Right lobe of liver (tissue), 6 donors: ENCODE data around the gene HTRA2. TPM values are rescaled to one million over a fixed set of nuclear protein-coding genes. Genes with fewer than 3 reads are reported as not detected.

Experiments used
- ATAC-seq, 4 donors: fragments of 200-7000 bp; cut with Tn5 transposase; one replicate each; pipeline ENCODE4 v1.9.1; 2020; ENCODE audit warnings: mild to moderate bottlenecking in 4 of 4, moderate library complexity in 4 of 4
- DNase-seq, 3 donors: peaks; one replicate each; pipeline ENCODE4 v3.0.0-alpha.2; 2020
- H3K27ac ChIP-seq, 3 donors: fragments of 200-600 bp; one replicate each; pipeline ENCODE4 v1.8.0; 2022
- H3K27me3 ChIP-seq, 2 donors: fragments of 200-600 bp; one replicate each; pipeline ENCODE4 v1.8.0; 2022
- H3K36me3 ChIP-seq, 4 donors: fragments of 200-600 bp; sonication (generic) in 1 of 4; one replicate each; pipeline versions ENCODE4 v1.5.1 to v1.8.0; 2017 to 2022; ENCODE audit warnings: control low read depth in 1 of 4
- H3K4me1 ChIP-seq, 4 donors: fragments of 200-600 bp; sonication (generic) in 1 of 4; one replicate each; pipeline versions ENCODE4 v1.5.1 to v1.8.0; 2017 to 2022; ENCODE audit warnings: control low read depth in 1 of 4
- H3K4me3 ChIP-seq, 3 donors: fragments of 200-600 bp; one replicate each; pipeline ENCODE4 v1.8.0; 2022
- H3K9me3 ChIP-seq, 4 donors: fragments of 200-600 bp; sonication (generic) in 1 of 4; one replicate each; pipeline versions ENCODE4 v1.5.1 to v1.8.0; 2017 to 2022; ENCODE audit warnings: control low read depth in 1 of 4
- CTCF ChIP-seq, 4 donors: fragments of 200-600 bp in 3 of 4; fragments of 450-650 bp in 1 of 4; IDR thresholded peaks; one replicate each; pipeline versions ENCODE4 v1.5.1 to v1.8.0; 2016 to 2022; ENCODE audit warnings: antibody characterized with exemption in 4 of 4, mild to moderate bottlenecking in 2 of 4
- POLR2A ChIP-seq: fragments of 450-650 bp; IDR thresholded peaks from one replicate; pipeline ENCODE4 v1.6.1; 2017; ENCODE audit warnings: antibody characterized with exemption, mild to moderate bottlenecking
- WGBS: methylation state at CpG from one replicate; pipeline ENCODE4 v1.1.6; 2018; ENCODE audit warnings: low coverage, low lambda C conversion rate; ENCODE audit not compliant: insufficient coverage; ENCODE audit errors: missing lambda C conversion rate; 5-methylcytosine and 5-hydroxymethylcytosine counted together
- intact Hi-C, 2 donors: fragments of 100-400 bp; cut with DNase I; formaldehyde crosslinking; loops; one replicate each; pipeline versions ENCODE4 v1.11.2 to v1.14.1; 2022
- total RNA-seq, 6 experiments: library from RNA; depleted of rRNA in 2 of 6; stranded (reverse); fragments of >200 nt in 2 of 6; fragmentation: NEBNext Ultra II Directional in 3 of 6; extraction: Animal tissue kit (Norgen Biotek cat#: 25700) in 3 of 6; gene quantifications; one replicate each; pipeline versions ENCODE4 v1.1.0 to v1.2.4, GENCODE V29; 2016 to 2023
- donor health status: DM: no; HTN: yes; CAD: no.
- donor health status: DM: no; HTN: no; CAD: no.
- donor health status: DM: no; HTN: no; CAD: no.
- donor health status: DM: no; HTN: yes; CAD: no.
- donor health status: DM: no; HTN: yes; CAD: no.

Gene HTRA2
- total RNA-seq, 6 experiments from 2014 or later: 12.3 to 20.3 (median 15.2) TPM

GRCh38 chr2:74512744-74513604, 16.8 kb upstream of the HTRA2 start:
- peaks cover 6 to 52% of the 10 kb centered on the region in 2 donors for H3K27me3 ChIP-seq

DNA sequence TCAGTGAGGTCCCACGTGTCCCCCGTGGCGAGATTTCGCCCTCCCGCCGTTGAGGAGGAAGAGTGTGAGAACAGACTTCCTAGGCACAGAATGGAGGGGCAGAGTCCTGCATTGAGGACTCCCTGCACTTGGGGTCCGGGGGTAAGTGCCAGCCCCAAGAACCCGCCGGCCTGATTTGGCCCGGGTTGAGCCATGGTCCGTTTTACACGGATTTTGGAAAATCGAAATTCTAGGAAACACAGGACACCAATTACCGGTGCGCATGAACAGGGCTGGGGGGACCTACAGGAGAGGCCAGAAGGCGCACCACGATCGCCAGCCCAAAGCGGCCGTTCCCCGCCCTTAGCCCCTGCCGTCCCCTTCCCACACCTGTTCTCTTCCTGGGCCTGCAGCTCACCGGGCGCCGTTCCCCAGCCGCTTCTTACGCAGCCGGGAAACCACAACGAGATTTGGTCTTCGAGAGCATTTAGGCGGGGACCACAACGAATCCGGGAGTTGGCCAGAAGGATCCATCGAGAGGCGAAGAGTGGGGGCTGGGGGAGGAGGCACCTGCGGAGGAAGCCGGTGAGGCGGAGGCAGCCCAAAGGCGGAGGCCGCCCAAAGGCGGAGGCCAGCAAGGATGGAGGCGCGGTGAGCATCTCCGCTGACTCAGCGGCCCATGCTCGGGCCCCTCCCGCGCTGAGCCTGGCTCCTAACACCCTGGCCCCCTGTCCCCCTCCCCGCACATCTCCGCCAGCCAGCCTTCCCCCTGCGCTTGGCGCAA, 15.9 kb upstream of the HTRA2 start:
- peaks cover 0 to 12% (median 0%) of the 10 kb centered on the region in 4 donors for H3K4me1 ChIP-seq
- intact Hi-C loops: no loop called here
- H3K4me3 ChIP-seq: no peak overlapping the region
- TF ChIP-seq CTCF (IDR thresholded peaks at IDR 0.05) (no peak), POLR2A (no peak)
- peaks cover 6 to 52% of the 10 kb centered on the region in 2 donors for H3K27me3 ChIP-seq
- WGBS: 4% methylated on average over 30 of the region's 52 CpGs
- no peaks in the 10 kb centered on the region for H3K36me3 ChIP-seq
- no peak overlapping the region for H3K27ac ChIP-seq
- ATAC-seq: peak in 1 of 4 donors; percentile 4
- no peak for DNase-seq
- H3K9me3 ChIP-seq: no peaks in the 10 kb centered on the region

More at GRCh38 chr2:74512744-74513604, 16.8 kb upstream of the HTRA2 start:
- DNase-seq: no peak
- 3% methylated on average over 12 of the region's 36 CpGs for WGBS
- TF ChIP-seq CTCF (IDR thresholded peaks at IDR 0.05) (no peak), POLR2A (no peak)
- H3K36me3 ChIP-seq: no peaks in the 10 kb centered on the region
- no peak for ATAC-seq
- peaks cover 0 to 12% (median 0%) of the 10 kb centered on the region in 4 donors for H3K4me1 ChIP-seq
- intact Hi-C loops: no loop called here
- no peak overlapping the region for H3K27ac ChIP-seq
- H3K9me3 ChIP-seq: no peaks in the 10 kb centered on the region
- no peak overlapping the region for H3K4me3 ChIP-seq

- intact Hi-C loops: no loop called here
- no peak for ATAC-seq
- TF ChIP-seq POLR2A (no peak), CTCF (IDR thresholded peaks at IDR 0.05) (no peak)
- Histone ChIP-seq H3K9me3 (no peaks in the 10 kb centered on the region), H3K27me3 (peaks cover 6 to 52% of the 10 kb centered on the region in 2 donors), H3K36me3 (no peaks in the 10 kb centered on the region), H3K4me3 (no peak within 1 kb of the TSS), H3K27ac (no peak within 1 kb of the TSS), H3K4me1 (peaks cover 0 to 12% (median 0%) of the 10 kb centered on the region in 4 donors)
- WGBS: 3% methylated on average over 14 of the region's 82 CpGs
- DNase-seq: no peak
These were observed 15.1 kb upstream of the HTRA2 start, which contains the start of gene TLX2 for GRCh38 chr2:74514368-74515270. TSS of gene TLX2 (plus strand) at chr2:74514450. CDS start at chr2:74514807, 357 bp downstream.
